IMR-90 (cell line): Measurements from ENCODE around the gene MRPL43. TPM values are rescaled to one million over a fixed set of nuclear protein-coding genes. Genes with fewer than 3 reads are reported as not detected.

ENCODE experiments used
- ATAC-seq: fragments of 200-7000 bp; cut with Tn5 transposase; 2 replicates; pipeline ENCODE4 v1.9.1; 2020; ENCODE audit warnings: low read depth, mild to moderate bottlenecking, moderate library complexity
- BruUV-seq: library from RNA; stranded (reverse); fragments of 400-500 nt; replicated peaks from 2 replicates; lab custom pipeline; 2021; lab: Mats Ljungman, UMichigan
- CTCF ChIA-PET: fragments of 300-600 bp; formaldehyde crosslinking; extraction: SDS; loops from one replicate; lab custom pipeline; 2021; ENCODE audit warnings: antibody characterized with exemption; lab: Yijun Ruan, JAX
- POLR2A ChIA-PET: fragments of 300-600 bp; sonication (Branson Sonifier 250); formaldehyde crosslinking; loops from one replicate; lab custom pipeline; 2022; ENCODE audit warnings: antibody characterized with exemption; ENCODE audit not compliant: unreplicated experiment; lab: Charles Lee
- DNase-seq: peaks from one replicate; pipeline ENCODE4 v3.0.0; 2013
- H2AFZ ChIP-seq: replicated peaks from 2 replicates; pipeline ENCODE3; 2013; ENCODE audit warnings: low read length, mild to moderate bottlenecking; ENCODE audit not compliant: poor library complexity
- H2AK5ac ChIP-seq: 2 replicates; pipeline ENCODE4 v1.6.1; 2013; ENCODE audit warnings: low read depth, low read length, inconsistent platforms
- H2AK9ac ChIP-seq: replicated peaks from 2 replicates; pipeline ENCODE3; 2013; ENCODE audit warnings: mild to moderate bottlenecking, low read depth, low read length, moderate library complexity; ENCODE audit not compliant: poor library complexity
- H2BK120ac ChIP-seq: 2 replicates; pipeline ENCODE4 v1.6.1; 2013; ENCODE audit warnings: low read depth, low read length, inconsistent platforms
- H2BK15ac ChIP-seq: 3 replicates; pipeline ENCODE4 v1.6.1; 2013; ENCODE audit warnings: low read depth, low read length, inconsistent platforms
- H2BK20ac ChIP-seq: 2 replicates; pipeline ENCODE4 v1.6.1; 2013; ENCODE audit warnings: low read depth, mild to moderate bottlenecking, inconsistent platforms, low read length, moderate library complexity
- H2BK5ac ChIP-seq: 2 replicates; pipeline ENCODE4 v1.6.1; 2013; ENCODE audit warnings: mild to moderate bottlenecking, low read depth, low read length, inconsistent platforms; ENCODE audit not compliant: poor library complexity, severe bottlenecking
- H3K14ac ChIP-seq: replicated peaks from 2 replicates; pipeline ENCODE4 v1.6.1; 2013; ENCODE audit warnings: low read depth, low read length, inconsistent platforms
- H3K18ac ChIP-seq: 2 replicates; pipeline ENCODE4 v1.6.1; 2013; ENCODE audit warnings: low read depth, low read length, control low read depth
- H3K23ac ChIP-seq: 2 replicates; pipeline ENCODE4 v1.6.1; 2013; ENCODE audit warnings: low read depth, low read length, inconsistent platforms
- H3K27ac ChIP-seq: 2 replicates; pipeline ENCODE4 v1.5.1; 2013; ENCODE audit warnings: mild to moderate bottlenecking, control low read depth, low read length; ENCODE audit not compliant: insufficient read depth
- H3K27me3 ChIP-seq: 2 replicates; pipeline ENCODE4 v1.6.1; 2013; ENCODE audit warnings: low read length; ENCODE audit not compliant: control insufficient read depth, insufficient read depth
- H3K36me3 ChIP-seq: 2 replicates; pipeline ENCODE4 v1.6.1; 2013; ENCODE audit warnings: low read length, mixed read lengths; ENCODE audit not compliant: control insufficient read depth, insufficient read depth
- H3K4ac ChIP-seq: 2 replicates; pipeline ENCODE4 v1.6.1; 2013; ENCODE audit warnings: low read depth, low read length, inconsistent platforms
- H3K4me1 ChIP-seq: 2 replicates; pipeline ENCODE4 v1.6.1; 2013; ENCODE audit warnings: low read length, mixed read lengths; ENCODE audit not compliant: control insufficient read depth, insufficient read depth
- H3K4me2 ChIP-seq: 2 replicates; pipeline ENCODE4 v1.6.1; 2013; ENCODE audit warnings: low read depth, mild to moderate bottlenecking, control low read depth, low read length, moderate library complexity
- H3K4me3 ChIP-seq: 2 replicates; pipeline ENCODE4 v1.5.1; 2013; ENCODE audit warnings: low read depth, mild to moderate bottlenecking, control low read depth, low read length, moderate library complexity; ENCODE audit not compliant: insufficient read depth
- H3K56ac ChIP-seq: 2 replicates; pipeline ENCODE4 v1.6.1; 2013; ENCODE audit warnings: low read length, inconsistent platforms; ENCODE audit not compliant: insufficient read depth; ENCODE audit errors: extremely low read depth
- H3K79me1 ChIP-seq, 2 experiments: 2 replicates each; pipeline ENCODE4 v1.6.1; 2013; ENCODE audit warnings: low read length in 2 of 2, inconsistent platforms in 1 of 2, low read depth in 1 of 2
- H3K9ac ChIP-seq: 2 replicates; pipeline ENCODE4 v1.6.1; 2013; ENCODE audit warnings: low read depth, low read length, control low read depth
- H3K9me1 ChIP-seq: 2 replicates; pipeline ENCODE4 v1.6.1; 2013; ENCODE audit warnings: low read length, inconsistent platforms; ENCODE audit not compliant: insufficient read depth
- H3K9me3 ChIP-seq: 2 replicates; pipeline ENCODE4 v1.6.1; 2013; ENCODE audit warnings: low read length; ENCODE audit not compliant: control insufficient read depth, insufficient read depth
- H4K20me1 ChIP-seq: 2 replicates; pipeline ENCODE4 v1.6.1; 2013; ENCODE audit warnings: low read length, inconsistent platforms; ENCODE audit not compliant: insufficient read depth
- H4K5ac ChIP-seq: 2 replicates; pipeline ENCODE4 v1.6.1; 2013; ENCODE audit warnings: mild to moderate bottlenecking, low read depth, low read length, control low read depth
- H4K8ac ChIP-seq, 2 experiments: 2 replicates each; pipeline ENCODE4 v1.6.1; 2013; ENCODE audit warnings: low read depth in 2 of 2, low read length in 2 of 2, control low read depth in 1 of 2, inconsistent platforms in 1 of 2
- H4K91ac ChIP-seq: 2 replicates; pipeline ENCODE4 v1.6.1; 2013; ENCODE audit warnings: low read depth, low read length, inconsistent platforms; ENCODE audit not compliant: insufficient read depth
- BHLHE40 ChIP-seq: fragments of 150-350 bp; IDR thresholded peaks from 2 replicates; pipeline ENCODE4 v1.6.1; 2016; ENCODE audit warnings: mild to moderate bottlenecking, low read depth, low read length
- CEBPB ChIP-seq: IDR thresholded peaks from 2 replicates; pipeline ENCODE4 v1.6.1; 2012; ENCODE audit warnings: low read depth, low read length, improper control_type of control experiment
- CHD1 ChIP-seq: IDR thresholded peaks from 2 replicates; pipeline ENCODE4 v1.6.1; 2012; ENCODE audit warnings: low read depth, low read length, improper control_type of control experiment
- CTCF ChIP-seq: conservative IDR thresholded peaks from 2 replicates; pipeline ENCODE4 v1.5.1; 2012; ENCODE audit warnings: mild to moderate bottlenecking, low read depth, low read length, improper control_type of control experiment
- ELK1 ChIP-seq: fragments of 150-350 bp; IDR thresholded peaks from 2 replicates; pipeline ENCODE4 v1.6.1; 2016; ENCODE audit warnings: low read depth, mild to moderate bottlenecking, low read length, moderate library complexity, borderline replicate concordance
- FOS ChIP-seq: fragments of 150-350 bp; IDR thresholded peaks from 2 replicates; pipeline ENCODE4 v1.6.1; 2016; ENCODE audit warnings: low read depth, low read length
- MAFK ChIP-seq: IDR thresholded peaks from 2 replicates; pipeline ENCODE4 v1.6.1; 2012; ENCODE audit warnings: low read depth, low read length, improper control_type of control experiment
- MAZ ChIP-seq: IDR thresholded peaks from 2 replicates; pipeline ENCODE4 v1.6.1; 2012; ENCODE audit warnings: low read depth, mild to moderate bottlenecking, low read length, improper control_type of control experiment, moderate library complexity, borderline replicate concordance
- MXI1 ChIP-seq: IDR thresholded peaks from 2 replicates; pipeline ENCODE4 v1.6.1; 2012; ENCODE audit warnings: low read depth, mild to moderate bottlenecking, low read length, moderate library complexity, borderline replicate concordance
- NFE2L2 ChIP-seq: fragments of 150-350 bp; IDR thresholded peaks from 2 replicates; pipeline ENCODE4 v1.6.1; 2016; ENCODE audit warnings: low read depth, mild to moderate bottlenecking, low read length
- POLR2A ChIP-seq: IDR thresholded peaks from 2 replicates; pipeline ENCODE4 v1.6.1; 2012; ENCODE audit warnings: mild to moderate bottlenecking, low read depth, low read length
- RAD21 ChIP-seq: IDR thresholded peaks from 2 replicates; pipeline ENCODE4 v1.6.1; 2012; ENCODE audit warnings: low read length, improper control_type of control experiment
- RCOR1 ChIP-seq: IDR thresholded peaks from 2 replicates; pipeline ENCODE4 v1.6.1; 2012; ENCODE audit warnings: mild to moderate bottlenecking, low read length, improper control_type of control experiment; ENCODE audit not compliant: insufficient replicate concordance
- RFX5 ChIP-seq: IDR thresholded peaks from 2 replicates; pipeline ENCODE4 v1.8.0; 2012; ENCODE audit warnings: low read depth, mild to moderate bottlenecking, low read length, moderate library complexity
- SMC3 ChIP-seq: fragments of 150-350 bp; IDR thresholded peaks from 2 replicates; pipeline ENCODE4 v1.6.1; 2016; ENCODE audit warnings: low read depth, mild to moderate bottlenecking, antibody characterized with exemption, low read length, moderate library complexity
- USF2 ChIP-seq: fragments of 150-350 bp; IDR thresholded peaks from 2 replicates; pipeline ENCODE4 v1.6.1; 2017; ENCODE audit warnings: mild to moderate bottlenecking, antibody characterized with exemption, low read length, low read depth
- WGBS, 2 experiments: methylation state at CpG; one replicate each; pipeline versions ENCODE4 v1.1.5 to v1.1.7; 2013; ENCODE audit warnings: missing lambda C conversion rate in 2 of 2; ENCODE audit not compliant: insufficient read length in 1 of 2; ENCODE audit errors: extremely low coverage in 2 of 2; 5-methylcytosine and 5-hydroxymethylcytosine counted together
- dilution Hi-C: fragments of 300-500 bp; cut with HindIII; formaldehyde crosslinking; loops from one replicate; pipeline ENCODE4 v1.14.3; 2018; ENCODE audit warnings: low sequenced_read_pairs; ENCODE audit not compliant: unreplicated experiment
- in situ Hi-C: fragments of 300-500 bp; cut with MboI; formaldehyde crosslinking; loops from 3 replicates; pipeline ENCODE4 v1.14.3; 2019; ENCODE audit warnings: low sequenced_read_pairs, inconsistent platforms, mixed read lengths
- intact Hi-C: fragments of 100-400 bp; cut with micrococcal nuclease; formaldehyde crosslinking; loops from 2 replicates; pipeline ENCODE4 v1.10.0; 2022
- polyA plus RNA-seq, 3 experiments: library from polyadenylated mRNA; depleted of rRNA; stranded (reverse); fragments of >200 nt; gene quantifications; 2 replicates each; pipeline ENCODE4 v1.2.3, GENCODE V29; 2012; ENCODE audit warnings: low replicate concordance in 1 of 3
- total RNA-seq: library from RNA; depleted of rRNA; stranded (reverse); fragments of >200 nt; gene quantifications from 2 replicates; pipeline ENCODE4 v1.2.3, GENCODE V29; 2012

MRPL43 gene
- total and polyA plus RNA-seq, 2 of the 4 experiments (the other 2 are of a cell fraction) = 61.3 to 142 TPM

- 100% methylated on average over 1 of the region's 5 CpGs; no CpG with 5 or more reads in 1 of the 2 experiments for WGBS, 2 experiments
- H3K14ac ChIP-seq = peak overlapping the region; percentile 8
- no peak for DNase-seq
- peak overlapping the region; percentile 78 for H3K4me3 ChIP-seq
- no peaks in the 10 kb centered on the region for H3K9me3 ChIP-seq
- intact Hi-C loops = no loop called here
- dilution Hi-C loops = no loop called here
- H3K27me3 ChIP-seq = no peaks in the 10 kb centered on the region
- H4K20me1 ChIP-seq = peaks cover 56% of the 10 kb centered on the region
- peaks cover 27% of the 10 kb centered on the region for H3K4me1 ChIP-seq
- peak overlapping the region; percentile 23; the same call in 1 of the 2 replicates for H4K91ac ChIP-seq
- no peak for TF ChIP-seq RAD21
- TF ChIP-seq RFX5 = no peak
- no peak; the same call in 1 of the 2 replicates for TF ChIP-seq FOS
- TF ChIP-seq MAZ = no peak
- no peak for TF ChIP-seq USF2
- no peak for TF ChIP-seq BHLHE40
- no peak for TF ChIP-seq ELK1
- no peak for TF ChIP-seq MXI1
- TF ChIP-seq CHD1 = no peak
- TF ChIP-seq SMC3 = no peak
- TF ChIP-seq MAFK = no peak
- TF ChIP-seq CEBPB = no peak
- no peak for TF ChIP-seq RCOR1
- TF ChIP-seq CTCF = no peak
- TF ChIP-seq POLR2A = no peak
- no peak for TF ChIP-seq NFE2L2
- H2AK9ac ChIP-seq = peak overlapping the region; percentile 21
- no peak for ATAC-seq
- H3K9ac ChIP-seq = peak overlapping the region; percentile 76
- peaks cover 41% of the 10 kb centered on the region for H3K36me3 ChIP-seq
- no peaks in the 10 kb centered on the region; the same call in none of the 2 replicates for H3K9me1 ChIP-seq
- H3K4ac ChIP-seq = peak overlapping the region; percentile 24
- peak overlapping the region; percentile 34 for H2AFZ ChIP-seq
- H3K56ac ChIP-seq = no peak overlapping the region
- no TSS peak for BruUV-seq
- in situ Hi-C loops = no loop called here
- H2BK20ac ChIP-seq = no peak overlapping the region
- CTCF ChIA-PET = interaction anchor here (1.2 to 3.2 kb wide), 2 partner anchors 10 to 13 kb away, joined by 4 to 10 read pairs; no protein-coding TSS in a partner anchor
- peak overlapping the region; percentile 42; the same call in 1 of the 2 replicates for H4K5ac ChIP-seq
- peaks cover 22 to 67% of the 10 kb centered on the region in 2 experiments for H3K79me1 ChIP-seq
- no peak overlapping the region for H2BK15ac ChIP-seq
- peak overlapping the region; percentile 57 for H2BK5ac ChIP-seq
- no peak overlapping the region for H2BK120ac ChIP-seq
- POLR2A ChIA-PET = no interaction called here
- H3K4me2 ChIP-seq = peak overlapping the region; percentile 92
- H3K23ac ChIP-seq = peak overlapping the region; percentile 19; the same call in 1 of the 2 replicates
- 0 out of 4 replicates have a peak overlapping the region, but pooled peaks of 1 of the 2 experiments have one; percentile 32 for H4K8ac ChIP-seq
- peak overlapping the region; percentile 91 for H3K27ac ChIP-seq
- H3K18ac ChIP-seq = peak overlapping the region; percentile 16; the same call in 1 of the 2 replicates
- H2AK5ac ChIP-seq = peak overlapping the region; percentile 65
Measured at GRCh38 chr10:101001659-101002035, 14.3 kb upstream of the MRPL43 start.
